ENCODE measurements around the gene RHBG.

RHBG gene

GRCh38 chr1:156409439-156409838, 40.4 kb downstream of the RHBG start:
- DNase-seq, result no peak

DNA sequence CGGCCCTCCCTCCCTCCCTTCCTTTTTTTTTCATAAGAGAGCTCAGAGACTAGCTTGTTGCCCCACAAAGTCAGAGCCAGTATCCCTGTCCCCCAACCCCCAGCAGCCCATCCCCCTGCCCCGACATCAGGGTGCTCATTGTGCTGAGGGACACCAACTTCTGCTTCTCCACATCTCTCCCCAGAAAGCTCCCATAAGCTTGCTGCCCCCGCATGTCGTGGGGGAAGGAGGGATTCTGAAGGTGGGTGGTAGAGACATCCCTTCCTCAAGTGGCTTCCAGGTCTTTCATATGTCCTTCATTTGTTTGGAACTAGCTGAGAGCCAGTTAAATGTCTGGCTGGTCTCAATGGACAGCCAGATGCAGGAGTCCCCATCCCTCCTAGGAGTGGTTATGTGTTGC, 41.2 kb downstream of the RHBG start:
- no peak for DNase-seq

DNA sequence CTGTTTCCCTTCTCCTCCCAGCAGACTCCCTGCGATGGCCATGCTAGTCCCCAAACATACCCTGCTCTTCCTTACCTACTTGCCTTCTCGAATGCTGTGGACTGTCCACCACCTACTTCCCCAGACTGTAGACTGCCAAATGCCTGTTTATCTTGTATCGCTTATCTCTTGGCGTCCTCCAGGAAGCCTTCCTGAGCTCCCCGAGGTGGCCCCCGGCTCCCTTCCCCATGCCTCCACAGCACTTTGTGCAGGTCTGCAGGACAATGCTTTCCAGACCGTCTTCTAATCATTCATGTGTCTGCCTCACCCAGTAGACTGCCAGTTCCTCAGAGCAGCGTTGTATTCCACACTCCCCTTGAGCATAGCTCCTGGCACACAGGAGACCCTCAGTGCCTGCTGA, 41.7 kb downstream of the RHBG start:
- DNase-seq, result no peak

GRCh38 chr1:156412653-156413321, 43.8 kb downstream of the RHBG start:
- DNase-seq, result no peak

DNA sequence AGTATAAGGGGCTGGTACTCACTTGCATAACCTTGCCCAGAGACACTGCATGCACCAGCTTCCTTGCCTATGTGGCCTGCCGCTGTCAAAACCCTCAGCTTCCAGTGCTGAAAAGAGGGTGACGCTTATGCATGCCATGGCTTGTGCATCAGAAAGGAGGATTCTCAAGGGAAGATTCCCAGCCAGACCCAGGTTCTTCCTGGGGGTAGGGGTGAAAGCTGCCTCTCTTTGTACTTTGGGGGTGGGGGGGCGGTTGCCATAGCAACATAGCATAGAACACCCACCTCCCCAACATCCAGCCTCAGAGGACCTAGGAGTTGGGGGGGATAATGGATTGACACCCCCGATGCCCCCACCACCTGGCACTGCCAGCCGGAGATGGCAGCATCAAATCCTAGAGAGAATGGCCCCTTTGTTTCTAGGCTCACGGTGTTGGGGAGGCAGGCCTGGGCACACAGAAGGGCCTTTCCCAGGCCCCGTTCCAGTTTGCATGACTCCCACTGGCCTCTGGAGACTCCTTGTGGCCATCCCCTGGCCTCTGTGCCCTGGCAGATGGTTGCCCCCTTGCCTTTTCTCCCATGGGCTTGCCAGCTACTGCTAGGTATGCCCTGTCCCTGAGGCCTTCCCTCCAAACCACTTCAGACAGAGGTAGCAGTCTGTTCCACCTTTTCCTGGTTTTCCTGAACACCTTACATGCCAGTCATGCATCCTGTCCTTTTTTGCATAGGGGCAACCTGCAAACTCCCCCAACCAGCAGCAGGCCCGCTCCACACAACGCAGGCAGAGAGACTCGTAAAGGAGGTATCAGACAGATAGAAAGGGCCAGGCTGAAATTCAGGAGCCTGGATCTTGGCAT, 44.6 kb downstream of the RHBG start:
- no peak for DNase-seq

- DNase-seq, result peak; percentile 16
Observed at GRCh38 chr1:156414461-156415064, 45.6 kb downstream of the RHBG start.

- no peak for DNase-seq
Observed at GRCh38 chr1:156416993-156417392, 48.0 kb downstream of the RHBG start.

GRCh38 chr1:156417401-156418020, 48.5 kb downstream of the RHBG start:
- DNase-seq, result no peak

DNA sequence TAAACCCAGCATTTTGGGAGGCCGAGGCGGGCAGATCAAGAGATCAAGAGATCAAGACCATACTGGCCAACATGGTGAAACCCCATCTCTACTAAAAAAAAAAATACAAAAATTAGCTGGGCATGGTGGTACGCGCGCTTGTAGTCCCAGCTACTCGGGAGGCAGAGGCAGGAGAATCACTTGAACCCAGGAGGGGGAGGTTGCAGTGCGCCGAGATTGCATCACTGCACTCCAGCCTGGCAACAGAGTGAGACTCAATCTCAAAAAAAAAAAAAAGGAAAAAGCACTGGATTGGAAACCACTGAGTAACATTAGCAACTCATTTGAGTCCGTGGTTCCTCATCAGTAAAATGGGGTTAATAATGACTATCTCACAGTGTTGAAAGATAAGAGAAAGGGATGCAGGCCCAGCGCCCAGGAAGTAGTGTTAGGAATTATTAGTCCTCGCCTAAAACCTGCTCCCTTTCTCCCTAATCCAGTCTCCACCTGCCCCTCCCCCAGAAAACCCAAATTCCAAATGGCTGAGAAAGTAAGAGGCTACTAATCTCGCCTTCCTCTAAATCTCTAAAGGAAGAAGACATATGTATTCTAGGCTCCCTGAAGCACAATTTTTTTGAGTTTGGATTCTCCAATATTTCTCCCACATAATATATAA, 49.5 kb downstream of the RHBG start:
- DNase-seq, result no peak

- peak; percentile 49 for DNase-seq
Observed at GRCh38 chr1:156419854-156420204, 50.8 kb downstream of the RHBG start.

GRCh38 chr1:156420205-156421061, 51.4 kb downstream of the RHBG start:
- DNase-seq, result peak; percentile 50

DNA sequence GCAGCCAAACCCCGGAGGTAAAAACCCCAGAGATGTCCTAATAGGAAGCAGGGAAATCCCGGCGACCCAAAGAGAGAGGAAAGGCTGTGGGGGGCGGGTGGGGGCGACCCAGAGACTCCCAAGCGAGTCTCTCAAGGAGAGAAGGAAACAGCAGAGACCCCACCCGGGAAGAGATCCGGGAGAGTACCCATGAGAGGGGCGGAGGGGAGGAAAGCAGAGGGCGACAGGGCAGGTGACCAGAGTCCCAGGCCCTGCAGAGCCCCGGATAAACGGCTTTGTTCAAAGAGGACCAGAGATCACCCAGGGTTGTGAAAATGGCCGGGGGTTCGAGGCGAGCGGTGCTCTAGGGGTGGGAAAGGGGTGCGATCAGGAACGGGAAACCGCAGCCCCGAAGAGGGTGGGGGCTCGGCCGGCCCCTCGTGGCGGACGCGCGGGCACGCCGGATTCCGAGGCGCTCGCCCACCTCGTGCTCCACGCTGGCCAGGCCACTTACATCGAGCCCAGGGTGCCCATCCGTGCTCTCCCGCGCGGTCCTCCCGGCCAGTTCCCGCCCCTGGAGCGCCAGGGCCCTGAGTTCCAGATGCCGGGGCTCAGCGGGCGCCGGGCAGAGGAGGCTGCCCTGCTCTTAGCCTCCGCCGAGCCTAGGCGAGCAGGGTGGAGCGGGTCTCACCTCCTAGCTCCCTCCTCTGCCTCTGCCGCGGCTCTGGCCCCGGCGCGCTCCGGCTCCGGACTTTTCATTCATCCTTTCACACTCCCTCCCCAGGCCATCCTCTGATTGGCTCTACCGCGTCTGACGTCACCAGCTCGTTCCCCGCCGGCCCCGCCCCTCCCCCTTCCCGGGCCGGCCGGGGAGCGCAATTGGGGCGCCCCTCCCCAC, 52.3 kb downstream of the RHBG start:
- DNase-seq, result peak; percentile 70

GRCh38 chr1:156421939-156422601, 53.1 kb downstream of the RHBG start:
- no peak for DNase-seq

GRCh38 chr1:156422602-156423091, 53.6 kb downstream of the RHBG start:
- DNase-seq, result no peak

DNA sequence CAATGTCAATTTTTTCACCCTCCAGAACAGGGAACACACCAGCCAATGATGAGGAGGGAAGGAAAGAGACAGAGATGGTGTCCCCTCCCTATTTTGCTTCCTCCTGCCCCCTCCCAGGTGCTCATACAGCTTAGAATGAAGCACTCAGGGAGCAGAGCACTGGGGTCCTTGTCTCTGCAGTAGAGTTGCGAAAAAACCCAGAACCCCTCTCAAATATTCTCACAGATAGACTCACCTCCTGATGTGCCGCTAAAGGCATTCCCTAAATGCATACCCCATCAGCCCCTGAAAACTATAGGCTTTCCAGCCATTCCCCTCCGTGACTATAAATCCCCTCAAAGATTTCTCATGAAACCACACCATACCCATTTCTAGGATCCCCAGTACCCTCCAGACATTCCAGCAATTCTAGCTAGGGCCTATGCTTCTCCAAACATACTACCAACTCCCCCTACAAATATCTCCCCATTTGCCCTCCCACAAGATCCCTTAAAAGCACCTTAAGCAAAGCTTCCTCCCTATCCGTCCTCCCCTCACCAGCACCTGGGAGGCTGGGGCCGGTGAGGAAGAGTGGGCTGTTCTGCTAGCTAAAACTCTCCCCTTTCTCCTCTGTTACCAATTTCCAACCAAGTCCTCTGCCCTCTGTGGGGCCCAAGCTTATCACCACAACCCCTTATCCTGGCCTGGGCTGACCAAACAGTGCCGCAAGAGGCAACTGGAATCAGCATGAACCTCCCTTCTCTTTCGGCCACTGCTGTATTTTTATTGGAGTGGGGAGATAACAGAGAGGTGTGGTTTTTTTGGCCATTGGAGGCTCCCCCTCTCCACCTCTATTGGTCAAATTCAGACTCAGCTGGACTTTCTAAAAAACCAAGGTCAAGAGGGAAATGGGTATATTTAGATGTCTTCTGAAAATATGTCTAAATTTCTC, 54.7 kb downstream of the RHBG start:
- DNase-seq, result no peak

- no peak for DNase-seq
Observed at GRCh38 chr1:156424806-156425432, 55.9 kb downstream of the RHBG start.

DNA sequence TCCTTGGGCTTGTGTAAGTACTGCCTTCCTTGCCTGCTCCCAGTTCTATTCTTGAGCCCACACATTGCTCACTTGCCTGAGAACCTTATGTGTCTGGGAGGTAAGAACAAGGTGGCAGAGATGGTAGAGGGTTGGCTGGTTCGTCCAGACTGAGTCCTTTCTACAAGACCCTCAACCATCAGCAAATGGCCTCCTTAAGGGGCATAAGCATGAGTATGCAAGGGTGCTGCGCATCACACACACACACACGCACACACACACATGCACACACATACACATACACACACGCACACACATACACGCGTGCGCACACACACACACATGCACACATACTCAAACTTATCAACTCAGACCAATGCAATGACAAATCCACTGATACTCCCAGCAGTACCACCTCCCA, 56.9 kb downstream of the RHBG start:
- DNase-seq, result no peak

GRCh38 chr1:156427957-156428356, 58.9 kb downstream of the RHBG start:
- DNase-seq, result no peak

All from CD4-positive, alpha-beta T cell treated with Interleukin-17A for 4 hours (primary cell).